Gastroesophageal sphincter (tissue), 4 donors: ENCODE results near the gene CLEC4G. TPM values are rescaled to one million over a fixed set of nuclear protein-coding genes. Genes with fewer than 3 reads are reported as not detected.
A peak's percentile ranks its signal among the peaks of the same experiment; 100 is the strongest.

Experiments used
- ATAC-seq: fragments of 150-250 bp; one replicate; pipeline ENCODE4 v1.9.1; 2016; ENCODE audit warnings: mild to moderate bottlenecking, moderate library complexity
- H3K27ac ChIP-seq, 4 donors: fragments of 200-600 bp; sonication (generic) in 3 of 4; 1 replicate in 3 of 4; 2 replicates in 1 of 4; pipeline ENCODE4 v1.5.1; 2016 to 2019
- H3K27me3 ChIP-seq: fragments of 200-600 bp; sonication (generic); one replicate; pipeline ENCODE4 v1.5.1; 2019
- H3K36me3 ChIP-seq, 2 donors: fragments of 200-600 bp; sonication (generic); one replicate each; pipeline ENCODE4 v1.5.1; 2019; ENCODE audit warnings: control low read depth in 1 of 2
- H3K4me1 ChIP-seq, 3 donors: fragments of 200-600 bp; sonication (generic); 1 replicate in 2 of 3; 2 replicates in 1 of 3; pipeline ENCODE4 v1.5.1; 2016 to 2019; ENCODE audit warnings: control low read depth in 2 of 3
- H3K4me3 ChIP-seq, 2 donors: fragments of 200-600 bp; sonication (generic); one replicate each; pipeline ENCODE4 v1.5.1; 2019; ENCODE audit warnings: mild to moderate bottlenecking in 1 of 2, moderate library complexity in 1 of 2
- H3K9me3 ChIP-seq, 3 donors: fragments of 200-600 bp; sonication (generic); one replicate each; pipeline ENCODE4 v1.5.1; 2017 to 2019; ENCODE audit warnings: control low read depth in 2 of 3
- CTCF ChIP-seq, 4 experiments: fragments of 200-600 bp in 2 of 4; fragments of 450-650 bp in 2 of 4; sonication (generic) in 1 of 4; IDR thresholded peaks; one replicate each; pipeline ENCODE4 v1.5.1; 2017 to 2019; ENCODE audit warnings: antibody characterized with exemption in 4 of 4, mild to moderate bottlenecking in 2 of 4, moderate library complexity in 2 of 4
- EP300 ChIP-seq: sonication (generic); formaldehyde crosslinking; IDR thresholded peaks from one replicate; pipeline ENCODE4 v1.6.1; 2017; ENCODE audit warnings: antibody characterized with exemption, mild to moderate bottlenecking
- POLR2A ChIP-seq, 2 donors: fragments of 450-650 bp; IDR thresholded peaks; one replicate each; pipeline ENCODE4 v1.6.1; 2017; ENCODE audit warnings: antibody characterized with exemption in 2 of 2, mild to moderate bottlenecking in 2 of 2, moderate library complexity in 1 of 2
- POLR2AphosphoS5 ChIP-seq: sonication (generic); formaldehyde crosslinking; IDR thresholded peaks from one replicate; pipeline ENCODE4 v1.6.1; 2017; ENCODE audit warnings: antibody characterized with exemption
- WGBS, 2 donors: methylation state at CpG; one replicate each; pipeline ENCODE4 v1.1.5; 2018; ENCODE audit warnings: low coverage in 1 of 2; 5-methylcytosine and 5-hydroxymethylcytosine counted together
- total RNA-seq, 4 donors: library from RNA; depleted of rRNA; stranded (reverse); fragments of >200 nt; gene quantifications; one replicate each; pipeline ENCODE4 v1.1.0, GENCODE V29; 2016

Gene CLEC4G
- total RNA-seq, 4 donors from 2014 or later = 1.1 to 6.8 (median 5.5) TPM; not detected in 1

- TF ChIP-seq CTCF (IDR thresholded peaks at IDR 0.05) = no peak
- no peak for TF ChIP-seq EP300
- no peak for TF ChIP-seq POLR2A (IDR thresholded peaks at IDR 0.05)
- no peak for TF ChIP-seq POLR2AphosphoS5
- 71 to 76% methylated on average over 5 of the region's 5 CpGs for WGBS, 2 donors
- no peaks in the 10 kb centered on the region for H3K9me3 ChIP-seq
- H3K27ac ChIP-seq = no peak overlapping the region
- H3K4me3 ChIP-seq = no peak overlapping the region
- ATAC-seq = no peak
- H3K27me3 ChIP-seq = peaks cover 27% of the 10 kb centered on the region
- H3K36me3 ChIP-seq = no peaks in the 10 kb centered on the region
- H3K4me1 ChIP-seq = no peaks in the 10 kb centered on the region
Observed at GRCh38 chr19:7710616-7711015, 21.3 kb downstream of the CLEC4G start.

GRCh38 chr19:7709932-7710460 is 21.9 kb downstream of the CLEC4G start:
- H3K4me1 ChIP-seq = no peaks in the 10 kb centered on the region
- no peaks in the 10 kb centered on the region for H3K36me3 ChIP-seq
- H3K27ac ChIP-seq = no peak overlapping the region
- H3K27me3 ChIP-seq = peaks cover 33% of the 10 kb centered on the region
- no peaks in the 10 kb centered on the region for H3K9me3 ChIP-seq
- no peak for ATAC-seq
- WGBS, 2 donors = no CpG with 5 or more reads among the region's 10 CpGs
- TF ChIP-seq POLR2A (IDR thresholded peaks at IDR 0.05) (no peak), EP300 (no peak), POLR2AphosphoS5 (no peak), CTCF (IDR thresholded peaks at IDR 0.05) (no peak)
- H3K4me3 ChIP-seq = no peak overlapping the region

- H3K4me1 ChIP-seq = no peaks in the 10 kb centered on the region
- H3K4me3 ChIP-seq = no peak overlapping the region
- H3K36me3 ChIP-seq = no peaks in the 10 kb centered on the region
- no peaks in the 10 kb centered on the region for H3K9me3 ChIP-seq
- 20 to 68% methylated on average over 1 to 5 of the region's 8 CpGs for WGBS, 2 donors
- no peak for ATAC-seq
- H3K27me3 ChIP-seq = peaks cover 59% of the 10 kb centered on the region
- H3K27ac ChIP-seq = peak overlapping the region in 1 of 4 donors; percentile 47
- TF ChIP-seq POLR2A (IDR thresholded peaks at IDR 0.05) (no peak), EP300 (no peak), CTCF (IDR thresholded peaks at IDR 0.05) (no peak), POLR2AphosphoS5 (no peak)
Observed at GRCh38 chr19:7706955-7707456, 24.9 kb downstream of the CLEC4G start.

- peaks cover 65% of the 10 kb centered on the region for H3K27me3 ChIP-seq
- 66 to 82% methylated on average over 10 to 12 of the region's 14 CpGs for WGBS, 2 donors
- H3K36me3 ChIP-seq = no peaks in the 10 kb centered on the region
- H3K4me3 ChIP-seq = no peak overlapping the region
- no peaks in the 10 kb centered on the region for H3K9me3 ChIP-seq
- TF ChIP-seq EP300 (no peak), POLR2A (IDR thresholded peaks at IDR 0.05) (no peak), CTCF (IDR thresholded peaks at IDR 0.05) (no peak), POLR2AphosphoS5 (no peak)
- ATAC-seq = no peak
- peak overlapping the region in 2 of 4 donors; percentile 17 to 47 for H3K27ac ChIP-seq
- H3K4me1 ChIP-seq = no peaks in the 10 kb centered on the region
Observed at GRCh38 chr19:7706188-7706954, 25.5 kb downstream of the CLEC4G start.
